Measurements from ENCODE around the gene NOXO1. TPM values are rescaled to one million over a fixed set of nuclear protein-coding genes. Genes with fewer than 3 reads are reported as not detected.

NOXO1 gene
- total and polyA plus RNA-seq, 2 experiments from 2014 or later, result 2.0 to 2.6 TPM

- H2AFZ ChIP-seq, result no peak overlapping the region
- no peaks in the 10 kb centered on the region for H3K36me3 ChIP-seq (ENCODE audit: insufficient read depth)
Measured at GRCh38 chr16:1946495-1947368, 34.5 kb downstream of the NOXO1 start.

DNA sequence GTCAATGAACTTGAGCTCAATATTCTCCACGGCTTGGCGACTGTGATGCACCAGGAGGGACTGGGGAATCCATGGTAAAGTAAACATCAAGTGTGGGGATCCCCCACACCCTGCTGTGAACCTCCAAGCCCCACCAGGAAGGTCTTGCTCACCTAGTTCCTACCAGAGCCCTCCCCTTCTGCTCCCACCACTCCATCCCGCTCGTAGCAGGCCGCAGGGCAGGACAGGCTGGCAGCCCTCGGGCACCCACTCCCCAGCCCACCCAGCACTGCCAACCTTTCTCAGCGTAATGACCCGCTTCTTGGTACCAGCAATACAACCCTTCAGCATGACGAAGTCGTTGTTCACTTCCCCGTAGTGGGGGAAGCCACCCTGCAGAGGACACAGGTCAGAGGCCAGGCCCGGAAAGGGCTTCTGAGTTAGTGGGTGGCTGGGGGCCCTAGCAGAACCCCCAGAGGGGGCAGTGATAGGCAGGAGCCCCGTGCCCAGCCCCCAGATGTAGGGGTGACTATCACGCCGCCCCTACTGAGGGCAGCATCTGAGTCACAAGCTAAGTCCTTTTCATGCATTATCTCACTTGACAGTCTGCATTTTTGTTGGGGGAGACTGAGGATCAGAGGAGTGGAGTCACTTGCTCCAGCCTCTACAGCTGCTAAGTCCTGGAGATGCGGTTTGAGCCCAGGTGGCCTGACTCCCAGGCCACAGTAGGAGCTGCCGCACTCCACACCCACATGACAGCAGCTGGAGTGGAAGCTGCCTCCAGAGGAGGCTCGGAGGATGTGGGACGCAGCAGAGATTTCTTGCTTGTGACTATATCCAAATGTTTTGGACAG is 35.5 kb downstream of the NOXO1 start:
- H3K4me3 ChIP-seq, result no peak overlapping the region
- ATAC-seq (no peak), DNase-seq (ENCODE audit: low spot score) (no peak)
- H3K79me2 ChIP-seq (replicated peaks; ENCODE audit: insufficient read depth), result no peaks in the 10 kb centered on the region
- no peaks in the 10 kb centered on the region for H3K36me3 ChIP-seq (ENCODE audit: insufficient read depth)
- H3K4me2 ChIP-seq, result no peak overlapping the region
- peaks cover 15% of the 10 kb centered on the region; the same call in 1 of the 2 replicates for H3K4me1 ChIP-seq (ENCODE audit: insufficient read depth)
- Mint-ChIP-seq H3K9me3 (no peaks in the 10 kb centered on the region), H3K4me1 (peaks cover 20% of the 10 kb centered on the region), H3K27ac (no peak overlapping the region), H3K36me3 (ENCODE audit: low read depth) (no peaks in the 10 kb centered on the region; the same call in 2 of the 3 replicates), H3K4me3 (no peak overlapping the region), H3K27me3 (ENCODE audit: insufficient read depth, low read depth, poor library complexity) (peaks cover 14% of the 10 kb centered on the region)
- H3K9me2 ChIP-seq (ENCODE audit: insufficient read depth), result no peaks in the 10 kb centered on the region
- no peak overlapping the region for H2AFZ ChIP-seq
- H3F3A ChIP-seq (replicated peaks; ENCODE audit: low read depth), result 0 out of 2 replicates have a peak, but pooled peaks cover 8% of the 10 kb centered on the region
- H4K20me1 ChIP-seq (replicated peaks; ENCODE audit: insufficient read depth), result no peaks in the 10 kb centered on the region; the same call in 1 of the 2 replicates
- no peak overlapping the region for H3K27ac ChIP-seq (ENCODE audit: low read depth)
- H3K27me3 ChIP-seq (ENCODE audit: insufficient read depth), result no peaks in the 10 kb centered on the region
- TF ChIP-seq EZH2 (IDR thresholded peaks at IDR 0.05; ENCODE audit: low read depth, unreplicated experiment), result no peak
- no peak for TF ChIP-seq CTCF (conservative IDR thresholded peaks at IDR 0.05; ENCODE audit: low read depth in 2 of 2)
- TF ChIP-seq ETS1 (IDR thresholded peaks at IDR 0.05), result no peak
- TF ChIP-seq, protein P1, sequence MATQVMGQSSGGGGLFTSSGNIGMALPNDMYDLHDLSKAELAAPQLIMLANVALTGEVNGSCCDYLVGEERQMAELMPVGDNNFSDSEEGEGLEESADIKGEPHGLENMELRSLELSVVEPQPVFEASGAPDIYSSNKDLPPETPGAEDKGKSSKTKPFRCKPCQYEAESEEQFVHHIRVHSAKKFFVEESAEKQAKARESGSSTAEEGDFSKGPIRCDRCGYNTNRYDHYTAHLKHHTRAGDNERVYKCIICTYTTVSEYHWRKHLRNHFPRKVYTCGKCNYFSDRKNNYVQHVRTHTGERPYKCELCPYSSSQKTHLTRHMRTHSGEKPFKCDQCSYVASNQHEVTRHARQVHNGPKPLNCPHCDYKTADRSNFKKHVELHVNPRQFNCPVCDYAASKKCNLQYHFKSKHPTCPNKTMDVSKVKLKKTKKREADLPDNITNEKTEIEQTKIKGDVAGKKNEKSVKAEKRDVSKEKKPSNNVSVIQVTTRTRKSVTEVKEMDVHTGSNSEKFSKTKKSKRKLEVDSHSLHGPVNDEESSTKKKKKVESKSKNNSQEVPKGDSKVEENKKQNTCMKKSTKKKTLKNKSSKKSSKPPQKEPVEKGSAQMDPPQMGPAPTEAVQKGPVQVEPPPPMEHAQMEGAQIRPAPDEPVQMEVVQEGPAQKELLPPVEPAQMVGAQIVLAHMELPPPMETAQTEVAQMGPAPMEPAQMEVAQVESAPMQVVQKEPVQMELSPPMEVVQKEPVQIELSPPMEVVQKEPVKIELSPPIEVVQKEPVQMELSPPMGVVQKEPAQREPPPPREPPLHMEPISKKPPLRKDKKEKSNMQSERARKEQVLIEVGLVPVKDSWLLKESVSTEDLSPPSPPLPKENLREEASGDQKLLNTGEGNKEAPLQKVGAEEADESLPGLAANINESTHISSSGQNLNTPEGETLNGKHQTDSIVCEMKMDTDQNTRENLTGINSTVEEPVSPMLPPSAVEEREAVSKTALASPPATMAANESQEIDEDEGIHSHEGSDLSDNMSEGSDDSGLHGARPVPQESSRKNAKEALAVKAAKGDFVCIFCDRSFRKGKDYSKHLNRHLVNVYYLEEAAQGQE (IDR thresholded peaks at IDR 0.05; ENCODE audit: unreplicated experiment), result no peak
- TF ChIP-seq EZH2phosphoT487 (IDR thresholded peaks at IDR 0.05; ENCODE audit: unreplicated experiment), result no peak
- TF ChIP-seq ZNF114 (CRISPR knock-in tag; IDR thresholded peaks at IDR 0.05), result no peak

More at GRCh38 chr16:1946495-1947368, 34.5 kb downstream of the NOXO1 start:
- Histone ChIP-seq H3F3A (replicated peaks; ENCODE audit: low read depth) (0 out of 2 replicates have a peak, but pooled peaks cover 4% of the 10 kb centered on the region), H3K27me3 (ENCODE audit: insufficient read depth) (no peaks in the 10 kb centered on the region), H3K79me2 (replicated peaks; ENCODE audit: insufficient read depth) (no peaks in the 10 kb centered on the region), H4K20me1 (replicated peaks; ENCODE audit: insufficient read depth) (no peaks in the 10 kb centered on the region; the same call in 1 of the 2 replicates), H3K4me2 (no peak overlapping the region), H3K27ac (ENCODE audit: low read depth) (no peak overlapping the region), H3K4me1 (ENCODE audit: insufficient read depth) (peaks cover 13% of the 10 kb centered on the region; the same call in 1 of the 2 replicates), H3K9me2 (ENCODE audit: insufficient read depth) (no peaks in the 10 kb centered on the region), H3K4me3 (no peak overlapping the region)
- Mint-ChIP-seq H3K4me3 (no peak overlapping the region), H3K9me3 (no peaks in the 10 kb centered on the region), H3K27me3 (ENCODE audit: insufficient read depth, low read depth, poor library complexity) (peaks cover 12% of the 10 kb centered on the region), H3K4me1 (peaks cover 14% of the 10 kb centered on the region), H3K36me3 (ENCODE audit: low read depth) (no peaks in the 10 kb centered on the region; the same call in 2 of the 3 replicates), H3K27ac (no peak overlapping the region)
- ATAC-seq (no peak; the same call in 2 of the 3 replicates), DNase-seq (ENCODE audit: low spot score) (peak; percentile 49)
- TF ChIP-seq EZH2phosphoT487 (IDR thresholded peaks at IDR 0.05; ENCODE audit: unreplicated experiment) (no peak), CTCF (conservative IDR thresholded peaks at IDR 0.05; ENCODE audit: low read depth in 2 of 2) (peak; percentile 18 to 46; a peak in 2 of 4 replicates)

Measured in GM23338 (cell line).